GM18526 (cell line): ENCODE results near the gene CPEB3.

Source experiments
- POLR2A ChIP-seq: IDR thresholded peaks from 3 replicates; pipeline ENCODE4 v1.6.1; 2011; ENCODE audit not compliant: insufficient read length; ENCODE audit errors: extremely low read depth

Gene CPEB3

DNA sequence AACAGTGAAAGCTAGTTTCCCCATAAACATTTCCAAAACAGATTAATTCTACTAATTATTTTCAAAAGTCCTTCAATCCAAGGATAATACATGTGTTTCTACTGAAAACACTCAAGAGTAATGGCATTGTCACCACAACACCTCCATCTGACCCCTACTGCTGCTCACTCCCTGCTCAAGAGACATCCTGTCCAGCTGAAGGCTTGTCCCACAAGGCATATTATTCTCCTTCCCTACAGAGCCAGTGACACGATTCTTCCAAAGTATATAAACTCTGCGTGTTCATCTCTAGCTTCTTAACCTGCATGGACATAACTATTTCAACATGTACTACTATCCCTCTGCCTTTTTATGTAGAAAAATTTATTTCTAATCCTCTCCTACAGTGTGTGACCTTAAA, 182.1 kb downstream of the CPEB3 start:
- TF ChIP-seq POLR2A: no peak

DNA sequence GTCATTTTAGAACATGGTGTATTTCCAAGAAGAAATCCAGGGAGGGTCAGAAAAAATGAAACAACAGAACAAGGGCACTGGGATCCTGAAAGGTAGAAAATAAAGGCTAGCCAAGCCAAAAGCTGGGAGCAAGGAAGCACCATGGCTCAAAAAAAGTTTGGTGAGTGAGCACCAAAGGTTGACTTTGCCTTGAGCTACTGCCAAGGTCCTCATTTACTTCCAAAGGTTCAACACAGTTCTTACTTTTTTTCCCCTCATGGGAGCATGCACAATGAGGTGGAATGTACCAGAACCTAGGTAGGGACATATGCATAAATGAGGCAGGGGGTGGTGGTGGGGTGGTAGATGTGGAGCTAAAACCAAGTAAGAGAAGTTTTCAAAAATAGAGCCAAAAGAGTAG, 182.8 kb downstream of the CPEB3 start:
- no peak for TF ChIP-seq POLR2A

DNA sequence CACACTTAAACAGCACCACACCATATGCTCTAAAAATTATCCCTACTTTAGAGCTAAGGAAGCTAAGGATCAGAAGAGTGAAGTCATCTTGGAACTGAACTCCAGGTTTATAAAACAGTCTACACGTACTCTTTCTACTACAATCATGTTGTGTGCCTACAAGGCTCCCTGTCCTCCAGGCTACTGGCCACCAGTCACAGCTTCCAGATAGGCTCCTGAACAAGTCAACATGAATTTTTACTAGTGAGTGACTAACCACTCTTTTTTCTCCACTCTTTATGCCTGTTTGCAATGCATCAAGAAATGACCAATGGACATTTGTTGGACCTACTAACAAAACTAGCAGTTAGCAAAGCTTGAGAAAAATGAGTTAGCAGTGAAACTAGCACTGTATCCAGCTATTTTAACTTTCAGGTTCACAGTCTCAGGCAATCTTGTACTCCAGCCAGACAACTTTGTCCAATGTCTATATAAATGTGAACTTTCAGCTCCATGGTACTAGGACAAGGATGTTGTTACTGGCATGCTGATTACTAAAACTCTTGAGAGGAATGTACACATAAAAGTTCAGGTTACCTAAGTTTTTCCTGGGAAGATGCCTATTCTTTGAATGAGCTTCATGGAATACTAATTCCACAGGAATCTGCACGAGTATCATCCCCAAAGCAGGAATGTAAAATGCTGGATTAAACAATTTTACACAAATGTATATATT, 187.3 kb downstream of the CPEB3 start:
- no peak for TF ChIP-seq POLR2A

DNA sequence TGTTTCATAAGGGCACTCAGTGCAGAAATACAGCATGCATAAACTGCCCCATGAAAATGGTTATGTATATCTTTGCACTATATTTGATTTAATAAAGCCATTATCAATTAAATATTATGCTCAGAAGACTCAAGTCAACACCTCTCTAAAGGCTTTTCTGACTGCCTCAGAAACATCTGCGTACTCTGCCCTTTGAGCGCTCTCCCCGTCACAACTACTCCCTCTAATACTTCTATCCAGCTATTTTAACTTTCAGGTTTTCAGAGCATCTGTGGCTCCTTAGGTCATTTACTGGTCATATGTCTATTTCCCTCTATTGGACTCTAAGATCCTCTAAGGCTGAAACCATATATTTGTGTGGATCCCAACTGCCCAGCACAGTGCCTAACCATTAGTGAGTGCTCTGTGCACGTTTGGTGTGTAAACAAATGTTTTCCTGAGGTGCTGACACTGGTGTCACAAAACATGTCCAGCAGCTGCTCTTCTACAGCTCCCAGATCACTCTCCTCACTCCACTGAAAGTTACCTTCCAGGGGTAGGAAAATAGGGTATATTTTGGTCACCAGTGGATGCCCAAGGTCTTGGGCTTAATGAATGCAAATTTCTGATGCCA, 188.2 kb downstream of the CPEB3 start:
- TF ChIP-seq POLR2A: no peak

DNA sequence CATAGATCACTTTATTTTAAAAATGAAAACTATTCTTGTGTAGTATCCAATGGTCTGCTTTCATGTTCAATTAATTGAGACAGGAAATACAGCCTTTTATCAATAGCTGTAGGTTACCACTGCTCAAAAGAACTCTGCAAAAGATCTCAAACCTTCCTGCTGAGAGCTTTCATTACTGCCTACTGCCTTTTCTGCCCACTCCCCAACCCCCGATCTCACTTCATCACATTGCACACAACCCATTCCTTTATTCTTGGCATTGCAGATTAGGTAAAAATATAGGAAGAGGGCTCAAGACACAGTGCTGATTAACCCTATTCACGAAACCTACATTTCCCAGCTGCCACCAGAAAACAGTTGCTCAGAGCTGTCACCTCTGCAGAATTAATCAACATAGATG, 195.9 kb downstream of the CPEB3 start:
- no peak for TF ChIP-seq POLR2A

DNA sequence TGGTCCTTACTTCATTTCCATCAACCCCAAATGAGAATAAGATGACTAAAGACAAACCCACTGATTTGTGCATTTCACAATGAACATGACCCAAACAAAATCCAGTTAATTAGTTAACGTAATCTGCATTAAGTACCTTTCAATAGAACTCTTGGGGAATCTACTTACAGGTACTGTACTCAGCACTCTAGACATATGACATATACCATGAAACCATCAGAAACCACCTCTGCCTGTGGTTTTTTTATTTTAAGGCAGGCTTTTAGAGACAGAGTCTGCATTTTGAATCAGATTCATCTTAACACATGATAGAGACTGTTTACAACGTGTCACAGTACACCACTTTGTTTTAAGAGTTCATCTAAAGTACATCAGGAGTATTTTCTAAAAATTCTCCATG, 198.9 kb downstream of the CPEB3 start:
- no peak for TF ChIP-seq POLR2A

DNA sequence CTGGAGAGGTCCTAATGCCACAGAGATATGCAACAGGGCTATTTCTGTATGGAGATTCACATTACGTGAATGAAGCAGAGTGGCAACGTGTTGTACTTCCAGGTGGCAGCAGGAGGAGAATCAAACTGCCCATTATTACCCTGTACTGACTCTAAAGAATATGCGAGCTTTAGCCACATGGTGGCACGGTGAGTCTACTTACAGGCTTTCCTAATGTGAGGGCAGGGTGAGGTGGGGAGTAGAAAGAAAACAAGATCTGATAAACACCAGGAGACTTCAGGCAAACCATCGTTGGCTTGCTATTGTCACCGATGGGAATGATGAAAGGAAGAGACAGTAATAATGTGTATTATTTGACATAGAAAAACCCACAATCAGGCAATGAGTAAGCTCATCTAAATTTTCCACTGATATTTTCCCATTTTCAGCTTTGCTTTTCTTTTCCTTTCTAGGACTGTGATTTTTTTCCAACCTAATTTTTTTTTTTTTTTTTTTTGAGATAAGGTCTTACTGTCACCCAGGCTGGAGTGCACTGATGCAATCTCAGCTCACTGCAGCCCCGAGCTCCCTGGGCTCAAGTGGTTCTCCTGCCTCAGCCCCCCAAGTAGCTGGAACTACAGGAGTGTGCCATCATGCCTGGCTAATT, 203.0 kb downstream of the CPEB3 start:
- no peak for TF ChIP-seq POLR2A

DNA sequence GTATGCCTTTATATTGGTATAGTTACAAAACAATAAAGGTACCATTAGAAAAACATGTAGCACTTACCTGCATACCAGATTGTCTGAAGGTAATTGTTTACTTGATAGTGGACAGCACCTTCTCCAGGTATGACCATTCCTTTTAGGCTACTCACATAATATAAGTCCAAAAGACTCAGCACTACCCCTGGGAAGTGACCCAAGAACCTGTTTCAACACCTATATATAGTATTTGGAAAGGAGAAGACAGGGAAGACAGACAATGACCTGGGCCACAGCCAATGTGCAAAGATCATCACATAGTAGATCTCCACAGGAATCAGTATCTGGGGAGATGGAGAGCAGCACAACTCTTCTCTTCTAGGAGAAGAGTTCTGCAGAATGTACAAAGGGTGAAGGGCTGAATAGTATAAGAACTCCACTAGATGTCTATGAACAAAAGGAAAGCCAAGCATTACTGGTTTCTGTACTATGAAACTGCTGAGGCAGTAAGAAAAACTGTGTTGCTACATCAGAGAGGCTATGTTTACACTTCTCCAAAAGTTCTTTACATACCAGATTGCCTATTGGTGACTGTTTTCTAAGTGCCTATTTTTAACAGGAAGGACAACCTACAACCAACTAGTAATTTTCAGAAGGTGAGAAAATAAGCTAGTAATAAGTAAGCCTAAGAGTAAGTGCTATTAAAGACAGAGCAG, 208.1 kb downstream of the CPEB3 start:
- no peak for TF ChIP-seq POLR2A

DNA sequence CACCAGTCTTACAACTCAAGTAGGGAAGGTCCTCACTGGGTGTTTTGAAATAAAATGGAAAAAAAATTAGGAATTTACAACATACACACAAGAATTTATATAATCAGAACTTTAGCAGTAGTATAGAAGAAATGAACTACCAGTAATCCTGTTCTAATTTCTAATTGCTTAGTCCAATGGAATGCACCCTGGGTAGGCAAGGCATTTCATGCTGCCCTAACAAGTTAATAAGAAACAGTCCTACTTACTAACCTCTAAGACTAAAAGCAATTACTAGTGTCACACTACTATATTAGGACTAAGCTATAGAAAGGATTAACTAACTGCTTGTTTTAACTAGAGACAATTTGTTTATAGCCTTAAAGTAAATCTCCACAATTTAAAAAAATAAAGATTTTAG, 209.2 kb downstream of the CPEB3 start:
- TF ChIP-seq POLR2A: no peak

DNA sequence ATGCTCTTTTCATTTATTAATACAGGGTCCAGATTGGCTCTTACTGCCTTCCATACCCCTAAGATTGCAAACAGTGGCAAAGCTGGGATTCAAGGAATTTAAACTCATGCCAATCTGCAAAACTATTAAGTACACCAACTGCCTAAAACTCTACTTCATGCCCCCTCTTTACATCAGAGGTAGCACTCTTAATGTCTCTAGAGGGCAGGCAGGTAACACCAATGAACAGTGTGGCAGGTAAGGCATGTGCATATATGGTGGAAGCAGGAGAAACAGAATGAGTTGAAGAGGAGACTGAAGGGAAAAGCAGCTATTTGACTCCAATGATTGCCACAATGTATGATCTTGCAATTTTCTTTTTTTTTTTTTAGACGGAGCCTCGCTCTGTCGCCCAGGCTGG, 210.6 kb downstream of the CPEB3 start:
- no peak for TF ChIP-seq POLR2A

DNA sequence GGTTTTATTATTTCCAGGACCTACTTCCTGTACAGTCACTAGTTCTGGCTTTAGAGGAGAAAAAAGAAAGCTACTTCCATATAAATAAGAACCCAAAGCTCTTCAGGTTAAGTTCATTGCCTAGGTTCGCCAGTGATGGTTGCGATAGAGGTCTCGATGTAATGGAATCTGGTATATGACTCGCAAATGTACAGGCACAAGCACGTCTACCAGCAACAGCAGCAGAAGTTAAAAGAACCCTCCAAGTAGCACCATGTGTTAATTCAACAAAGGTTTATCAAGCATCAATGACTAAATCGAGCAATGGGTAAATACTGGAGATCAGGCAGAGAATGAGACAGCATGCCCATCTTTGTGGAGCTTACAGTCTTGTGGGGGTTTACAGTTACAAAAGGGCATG, 211.9 kb downstream of the CPEB3 start:
- TF ChIP-seq POLR2A: no peak

DNA sequence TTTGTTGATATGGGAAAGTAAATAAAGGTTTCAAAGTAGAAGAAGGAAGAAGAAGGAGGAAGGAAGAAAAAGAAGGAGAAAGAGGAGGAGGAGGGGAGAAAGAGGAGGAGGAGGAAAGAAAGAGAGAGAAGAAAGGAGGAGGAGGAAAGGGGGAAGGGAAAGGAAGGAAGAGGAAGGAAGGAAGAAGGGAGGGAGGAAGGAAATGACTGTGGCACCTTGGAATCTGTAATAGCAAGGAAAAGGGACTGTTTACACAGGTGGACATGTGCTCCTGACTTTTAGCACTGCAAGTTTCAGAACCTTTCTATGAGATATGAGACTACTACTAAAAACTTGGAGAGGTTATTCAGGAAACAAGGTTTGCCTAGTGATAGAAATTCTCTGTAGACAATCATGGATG, 214.2 kb downstream of the CPEB3 start:
- no peak for TF ChIP-seq POLR2A

DNA sequence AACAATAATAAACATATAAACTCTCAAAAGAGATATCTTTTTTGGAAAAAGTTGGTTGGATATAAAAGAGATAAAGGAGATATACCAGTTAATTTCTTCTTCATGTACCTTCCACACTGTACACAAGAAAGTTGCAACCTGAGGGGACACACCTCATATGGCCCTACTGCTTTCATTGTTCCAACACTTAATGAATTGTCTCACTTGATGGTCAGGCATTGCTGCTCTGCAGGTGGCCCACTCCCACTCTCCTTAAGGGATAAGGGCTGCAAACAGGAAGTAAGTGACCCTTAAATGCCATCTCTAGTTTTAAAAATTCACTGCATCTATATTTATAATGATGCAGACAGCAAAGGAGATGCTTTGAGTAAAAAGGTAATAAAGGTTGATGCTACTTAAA, 215.0 kb downstream of the CPEB3 start:
- no peak for TF ChIP-seq POLR2A

DNA sequence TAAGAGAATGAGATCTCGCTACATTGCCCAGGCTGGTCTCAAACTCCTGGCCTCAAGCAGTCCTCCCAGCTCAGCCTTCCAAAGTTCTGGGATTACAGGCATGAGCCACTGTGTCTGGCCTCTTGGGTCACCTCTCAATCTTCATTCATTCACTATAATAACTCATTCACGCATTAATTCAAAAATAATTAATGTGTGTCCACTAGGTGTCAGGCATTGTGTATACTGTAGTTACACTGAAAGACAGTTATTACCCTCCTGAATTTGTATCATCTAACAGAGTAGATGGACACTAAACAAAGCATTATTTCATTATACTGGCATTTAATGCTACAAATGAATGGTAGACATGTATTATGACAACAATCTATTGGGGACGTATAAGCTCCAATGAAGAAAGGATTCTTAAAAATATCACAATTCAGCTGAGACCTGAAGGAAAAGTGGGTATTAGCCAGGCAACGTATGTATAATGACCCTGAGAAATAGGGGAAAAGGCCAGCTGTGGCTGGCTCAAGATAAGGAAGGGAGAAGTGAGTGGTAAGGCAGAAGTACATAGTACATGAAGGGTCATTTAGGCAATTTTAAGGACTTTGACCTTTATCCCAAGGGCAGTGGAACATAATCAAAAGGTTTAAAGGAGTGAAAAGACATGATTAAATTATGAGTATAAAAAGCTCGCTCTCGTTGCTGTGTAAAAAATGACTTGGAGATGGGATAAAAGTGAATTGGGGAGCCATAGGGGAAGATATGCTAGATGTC, 216.6 kb downstream of the CPEB3 start:
- no peak for TF ChIP-seq POLR2A

DNA sequence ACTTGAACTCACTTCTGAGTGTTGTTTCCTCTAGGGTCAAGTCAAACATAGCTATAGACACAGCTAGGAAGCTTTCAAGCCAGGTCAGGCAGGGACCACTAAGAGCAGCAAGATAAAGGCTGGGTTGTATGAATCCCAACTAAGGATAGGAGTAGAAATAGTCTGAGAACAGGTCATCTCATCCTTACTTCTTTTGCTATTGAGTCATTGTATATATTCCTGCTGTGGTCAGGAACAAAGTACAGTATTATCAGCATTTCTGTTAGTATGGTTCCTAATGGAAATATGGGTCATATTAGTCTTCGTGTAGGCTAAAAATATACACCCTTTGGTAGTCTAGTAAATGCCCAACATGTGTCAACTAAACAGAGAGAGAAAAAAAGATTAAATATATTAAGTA, 222.0 kb downstream of the CPEB3 start:
- TF ChIP-seq POLR2A: no peak
